HG03025 (cell line): ENCODE data around the gene ELF1.

ENCODE experiments used
- ATAC-seq: cut with Tn5 transposase; IDR thresholded peaks from one replicate; pipeline ENCODE4 v1.9.1; 2021; ENCODE audit warnings: mild to moderate bottlenecking, moderate library complexity; ENCODE audit not compliant: unreplicated experiment, low FRiP score

The ELF1 gene

DNA sequence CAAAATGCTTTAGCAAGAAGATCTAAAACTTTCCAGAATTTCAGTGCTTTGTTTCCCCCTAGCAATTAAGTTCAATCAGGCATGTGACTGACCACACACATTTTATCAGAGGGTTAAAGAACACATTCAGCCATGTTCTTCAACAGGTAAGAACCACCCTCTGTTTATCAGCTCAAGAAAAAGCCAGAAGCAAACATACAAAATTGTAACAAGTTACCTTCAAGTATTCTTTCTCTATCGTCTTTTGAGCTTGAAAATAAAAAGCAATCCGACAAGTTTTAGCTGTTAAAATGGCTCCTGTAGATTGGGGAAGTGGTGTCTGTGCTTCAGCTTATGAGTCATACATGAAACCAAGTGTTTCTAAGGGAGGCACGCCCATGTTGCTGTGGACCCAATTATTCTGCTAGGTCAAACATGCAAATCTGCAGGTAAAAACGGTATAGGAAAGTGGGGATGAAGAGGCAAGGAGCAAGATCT, at the start of gene ELF1:
Gene ELF1 (minus strand): TSS at position 306 of the 477 bp plus-strand sequence. CDS start 37,262 bp downstream, outside the sequence.
- ATAC-seq = peak; percentile 88

DNA sequence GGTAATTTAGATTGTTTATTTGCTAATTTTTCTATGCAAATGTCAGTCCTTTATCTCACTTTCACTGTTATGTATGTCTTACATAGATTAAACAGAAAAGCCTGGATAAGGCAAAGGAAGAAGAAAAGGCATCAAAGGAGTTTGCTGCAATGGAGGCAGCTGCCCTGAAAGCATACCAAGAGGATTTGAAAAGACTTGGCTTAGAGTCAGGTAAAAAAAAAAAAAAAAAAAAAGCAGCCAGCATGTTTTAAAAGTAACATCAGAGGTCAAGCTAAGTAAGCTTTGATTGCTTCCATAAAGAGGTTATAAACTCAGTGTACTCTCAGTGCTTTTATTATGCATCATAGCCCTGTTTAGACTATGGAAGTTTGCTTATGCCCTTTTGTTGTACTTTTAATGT, 46.0 kb upstream of the ELF1 start:
- no peak for ATAC-seq

DNA sequence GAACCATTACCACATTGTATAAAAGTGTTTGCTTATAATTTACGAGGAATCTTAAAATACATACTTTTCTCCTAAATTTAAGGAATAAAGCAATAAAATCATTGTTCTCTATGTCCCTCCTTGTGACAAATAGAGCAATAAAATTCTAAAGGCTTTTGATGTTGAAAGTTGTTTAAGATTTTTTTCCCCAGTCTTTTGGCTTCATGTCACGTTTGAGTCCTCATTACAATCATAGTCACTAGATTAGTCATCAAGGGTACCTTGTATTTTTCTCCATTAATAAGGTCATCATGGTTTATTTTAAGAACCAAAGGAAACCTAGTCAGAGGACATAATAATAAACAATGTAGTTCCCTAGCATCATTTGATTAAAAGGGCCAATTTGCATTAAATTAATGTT, 45.4 kb upstream of the ELF1 start:
- ATAC-seq = no peak

DNA sequence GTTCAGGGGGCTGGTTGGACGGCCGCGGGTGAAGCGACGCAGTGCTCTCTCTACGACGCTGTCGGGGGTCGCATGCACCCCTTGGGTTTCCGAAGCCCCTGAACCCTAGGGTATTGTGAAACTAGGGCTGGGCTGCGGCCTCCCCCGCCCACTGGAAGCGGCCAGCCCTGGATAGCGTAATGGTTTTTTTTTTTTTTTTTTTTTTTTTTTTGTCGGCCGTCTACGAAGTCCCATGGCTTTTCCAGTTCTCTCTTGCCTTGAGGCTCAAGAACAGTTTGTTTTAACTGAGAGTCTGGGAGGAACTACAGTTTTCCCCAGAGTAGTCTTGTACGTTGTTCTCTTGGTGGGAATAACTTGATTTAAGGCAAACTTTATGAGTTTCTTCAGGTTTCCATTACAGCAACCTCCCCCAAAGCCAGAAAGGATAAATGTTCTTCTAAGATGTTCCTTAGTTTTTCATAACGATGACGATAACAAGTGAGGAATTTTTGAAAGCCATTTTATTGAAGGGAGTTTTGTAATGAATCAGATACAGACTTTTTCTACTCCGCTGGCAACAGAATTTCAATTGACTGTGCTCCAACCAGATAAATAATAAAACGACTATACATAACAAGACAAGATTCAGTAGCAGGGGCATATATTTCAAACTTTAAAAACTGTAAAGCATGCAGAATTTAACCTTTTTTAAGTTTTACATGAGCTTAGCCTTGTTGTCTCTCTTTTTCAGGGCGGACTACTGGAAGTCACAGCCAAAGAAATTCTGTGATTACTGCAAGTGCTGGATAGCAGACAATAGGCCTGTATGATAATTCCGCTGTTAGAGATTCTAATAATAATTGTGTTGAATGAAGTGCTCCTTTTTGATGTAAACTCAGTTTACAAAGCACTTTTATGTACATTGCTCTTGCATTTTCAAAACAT, 43.1 kb upstream of the ELF1 start:
- ATAC-seq = peak; percentile 22

DNA sequence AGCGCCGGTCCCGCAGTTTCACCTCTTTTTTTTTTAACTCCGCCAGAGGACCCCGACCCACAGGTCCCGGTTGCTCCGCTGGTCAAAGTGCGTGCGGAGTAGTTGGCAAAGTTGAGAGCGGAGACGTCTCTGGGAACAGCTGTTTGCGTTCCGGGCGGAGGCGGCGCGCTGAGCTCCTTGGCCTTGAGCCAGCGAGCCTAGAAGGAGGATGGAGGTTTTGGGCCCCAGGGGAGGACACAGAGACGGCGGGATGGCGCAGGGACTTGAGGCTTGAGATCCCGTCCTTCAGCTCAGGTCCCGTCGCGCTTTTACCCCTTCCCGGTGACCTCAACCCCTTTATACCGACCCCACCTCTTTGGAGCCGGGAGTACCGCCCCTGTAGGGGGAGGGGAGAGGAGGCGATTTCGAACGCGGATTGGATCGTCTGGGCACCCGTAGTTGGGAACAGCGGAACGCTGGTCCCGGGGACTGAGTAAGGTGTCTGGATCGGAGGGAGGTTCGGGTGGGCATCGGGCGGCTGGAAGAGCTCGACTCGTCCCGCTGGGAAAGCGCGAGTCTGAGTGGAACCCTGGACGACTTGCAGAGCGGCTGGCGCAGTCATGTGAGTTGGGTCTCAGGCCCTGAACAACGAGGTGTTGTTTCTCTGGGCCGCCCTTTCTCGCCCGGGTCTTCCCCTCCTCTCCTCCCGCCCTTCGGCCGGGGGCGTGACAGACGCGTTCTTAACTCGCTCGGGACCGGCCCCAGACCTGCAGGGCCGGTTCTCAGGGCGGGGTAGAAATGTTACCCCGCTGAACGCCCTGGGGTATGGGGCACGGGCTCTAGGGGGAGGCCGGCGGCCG, 42.2 kb upstream of the ELF1 start, which contains the start of gene WBP4:
Gene WBP4 (plus strand): TSS at position 435 of the 839 bp plus-strand sequence. CDS start 165 bp downstream, at position 600.
- ATAC-seq = peak; percentile 64

DNA sequence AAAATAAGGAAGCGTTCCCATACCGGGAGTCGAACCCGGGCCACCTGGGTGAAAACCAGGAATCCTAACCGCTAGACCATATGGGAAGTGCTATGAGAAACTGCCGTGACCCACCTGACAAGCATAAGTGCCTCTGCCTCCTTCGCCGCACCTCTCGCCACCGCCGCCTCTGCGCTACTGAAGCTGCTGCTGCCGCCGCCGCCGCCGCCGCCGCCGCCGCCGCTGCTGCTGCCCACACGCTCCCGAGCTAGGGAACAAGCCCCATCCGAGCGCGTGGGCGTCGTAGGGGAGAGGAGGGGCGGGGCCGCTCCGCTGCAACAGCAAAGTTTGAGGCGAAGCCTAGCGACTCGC, 41.6 kb upstream of the ELF1 start:
- ATAC-seq = peak; percentile 36

DNA sequence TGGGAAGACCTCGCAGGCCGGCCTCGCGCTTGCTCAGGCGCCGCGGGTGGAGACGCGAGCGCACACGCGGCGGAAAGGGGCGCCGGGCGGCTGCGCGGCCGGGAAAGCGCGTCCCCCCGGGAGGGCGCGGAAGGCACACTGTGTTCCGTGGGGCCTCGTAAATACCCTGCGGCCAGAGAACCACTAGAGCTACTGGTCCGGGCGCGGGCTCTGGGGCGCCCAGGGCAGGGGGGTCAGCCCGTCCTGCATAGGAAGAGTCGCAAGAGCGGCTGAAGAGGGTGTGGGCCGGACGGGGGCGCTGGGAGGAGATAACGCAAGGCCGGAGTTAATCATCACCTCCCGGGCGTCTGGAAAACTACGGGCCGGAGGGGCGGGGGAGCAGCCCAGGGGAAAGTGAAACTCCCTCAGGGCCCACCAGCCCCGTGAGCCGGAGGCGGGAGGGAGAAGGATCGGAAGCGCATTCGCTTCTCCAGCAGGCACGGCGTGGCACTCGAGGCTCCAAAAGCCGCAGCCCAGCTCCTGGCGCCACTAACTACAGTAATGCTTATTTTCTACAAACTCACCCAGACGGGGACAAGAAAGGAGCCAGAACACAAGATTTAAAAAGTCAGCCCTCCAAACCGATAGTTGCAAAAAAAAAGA, 41.1 kb upstream of the ELF1 start:
- ATAC-seq = peak; percentile 40

DNA sequence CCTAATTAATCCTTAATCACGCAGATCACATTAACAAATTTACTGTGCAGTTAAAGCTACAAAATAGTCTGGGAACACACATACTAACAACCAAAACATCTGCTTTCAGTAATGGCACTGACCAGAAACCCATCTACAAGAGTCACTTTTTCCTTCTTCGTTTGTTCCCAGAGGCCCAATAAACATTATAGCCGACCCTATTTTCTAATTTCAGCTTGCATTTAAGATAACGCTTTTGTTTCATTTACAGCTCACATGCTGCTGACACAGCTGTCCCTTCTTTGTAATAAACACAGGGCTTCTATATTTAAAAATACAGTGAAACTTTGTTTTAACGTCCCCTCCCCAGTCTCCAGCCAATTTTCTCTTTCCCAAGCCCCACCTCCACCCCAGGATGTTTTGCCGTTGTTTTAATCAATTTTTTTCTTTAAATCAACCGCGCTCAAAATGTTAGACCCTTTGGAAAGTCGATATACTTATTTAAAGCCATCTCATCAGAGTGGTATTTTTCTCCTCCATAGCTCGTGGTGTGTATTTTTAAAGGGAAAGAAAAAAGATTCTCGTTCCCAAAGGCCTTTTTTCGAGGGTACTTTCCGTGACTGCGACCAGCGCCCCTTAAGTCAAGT, 40.5 kb upstream of the ELF1 start:
- no peak for ATAC-seq

DNA sequence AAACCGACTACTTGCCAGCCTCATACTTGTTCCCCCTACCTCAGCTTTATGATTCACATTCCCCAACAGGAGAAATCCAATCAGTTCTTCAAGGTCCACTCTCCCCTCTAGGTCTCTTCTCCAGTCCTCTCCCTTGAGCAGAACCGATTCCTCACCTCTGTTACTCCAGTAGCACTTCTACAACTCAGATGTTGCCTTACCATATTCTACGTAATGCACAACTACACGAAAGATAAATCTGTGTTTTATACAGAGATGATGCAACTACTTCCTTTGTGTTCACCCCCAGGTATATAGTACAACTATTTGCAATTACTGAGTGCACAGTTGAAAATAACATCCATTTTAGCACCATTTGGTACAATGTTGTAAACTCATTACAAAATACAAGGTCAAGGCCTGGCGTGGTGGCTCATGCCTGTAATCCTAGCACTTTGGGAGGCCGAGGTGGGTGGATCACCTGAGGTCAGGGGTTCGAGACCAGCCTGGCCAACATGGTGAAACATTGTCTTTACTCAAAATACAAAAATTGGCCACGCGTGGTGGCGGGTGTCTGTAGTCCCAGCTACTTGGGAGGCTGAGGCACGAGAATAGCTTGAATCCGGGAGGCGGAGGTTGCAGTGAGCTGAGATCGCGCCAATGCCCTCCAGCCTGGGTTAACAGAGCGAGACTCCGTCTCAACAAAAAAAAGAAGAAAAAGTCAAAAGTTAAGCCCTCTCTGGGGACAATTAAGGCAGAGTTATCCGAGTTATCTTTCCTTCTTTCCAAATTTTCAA, 39.4 kb upstream of the ELF1 start:
- ATAC-seq = no peak

DNA sequence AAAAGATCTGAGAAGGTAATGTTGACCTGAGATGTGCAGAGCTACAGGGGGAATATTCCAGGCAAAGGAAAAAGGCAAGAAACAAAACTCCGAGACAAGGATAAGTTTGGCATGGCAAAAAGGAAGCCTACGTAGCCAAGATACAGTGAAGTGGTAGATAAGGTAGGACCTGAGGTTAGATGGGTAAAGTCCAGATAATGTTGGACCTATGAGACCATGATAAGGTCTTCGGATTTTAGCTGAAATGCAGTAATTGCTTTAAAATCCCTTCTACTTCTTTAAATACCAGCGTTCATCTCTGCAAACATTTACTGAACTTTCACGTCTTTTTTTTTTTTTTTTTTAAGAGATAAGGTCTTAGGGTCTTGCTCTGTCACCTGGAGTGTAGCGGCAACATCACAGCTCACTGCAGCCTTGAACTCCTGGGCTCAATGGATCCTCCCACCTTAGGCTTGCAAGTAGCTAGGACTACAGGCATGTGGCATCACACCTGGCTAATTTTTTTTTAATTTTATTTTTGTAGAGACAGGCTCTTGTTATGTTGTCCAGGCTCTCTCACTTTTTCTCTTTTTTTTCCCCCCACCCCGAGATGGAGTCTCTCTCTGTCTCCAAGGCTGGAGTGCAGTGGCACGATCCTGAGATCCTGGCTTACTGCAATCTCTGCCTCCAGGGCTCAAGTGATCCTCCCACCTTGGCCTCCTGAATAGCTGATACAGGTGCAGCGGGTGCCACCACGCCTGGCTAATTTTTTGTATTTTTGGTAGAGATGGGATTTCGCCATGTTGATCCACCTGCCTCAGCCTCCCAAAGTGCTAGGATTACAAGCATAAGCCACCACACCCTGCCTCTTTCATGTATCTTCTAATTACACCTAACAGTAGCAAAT, 38.0 kb upstream of the ELF1 start:
- no peak for ATAC-seq

DNA sequence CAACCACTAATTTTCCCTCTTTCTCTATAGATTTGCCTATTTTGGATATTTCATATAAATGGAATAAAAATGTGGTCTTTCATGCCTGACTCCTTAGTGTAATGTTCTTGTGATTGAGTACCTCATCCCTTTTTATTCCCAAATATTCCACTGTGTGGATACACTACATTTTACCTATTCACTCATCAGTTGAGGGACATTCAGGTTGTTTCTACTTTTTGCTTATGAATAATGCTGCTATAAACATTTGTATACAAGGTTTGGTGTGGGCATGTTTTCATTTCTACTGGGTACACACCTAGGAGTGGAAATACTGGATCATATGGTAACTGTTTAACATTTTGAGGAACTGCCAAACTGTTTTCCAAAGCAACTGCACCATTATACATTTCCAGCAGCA, 37.1 kb upstream of the ELF1 start:
- no peak for ATAC-seq

DNA sequence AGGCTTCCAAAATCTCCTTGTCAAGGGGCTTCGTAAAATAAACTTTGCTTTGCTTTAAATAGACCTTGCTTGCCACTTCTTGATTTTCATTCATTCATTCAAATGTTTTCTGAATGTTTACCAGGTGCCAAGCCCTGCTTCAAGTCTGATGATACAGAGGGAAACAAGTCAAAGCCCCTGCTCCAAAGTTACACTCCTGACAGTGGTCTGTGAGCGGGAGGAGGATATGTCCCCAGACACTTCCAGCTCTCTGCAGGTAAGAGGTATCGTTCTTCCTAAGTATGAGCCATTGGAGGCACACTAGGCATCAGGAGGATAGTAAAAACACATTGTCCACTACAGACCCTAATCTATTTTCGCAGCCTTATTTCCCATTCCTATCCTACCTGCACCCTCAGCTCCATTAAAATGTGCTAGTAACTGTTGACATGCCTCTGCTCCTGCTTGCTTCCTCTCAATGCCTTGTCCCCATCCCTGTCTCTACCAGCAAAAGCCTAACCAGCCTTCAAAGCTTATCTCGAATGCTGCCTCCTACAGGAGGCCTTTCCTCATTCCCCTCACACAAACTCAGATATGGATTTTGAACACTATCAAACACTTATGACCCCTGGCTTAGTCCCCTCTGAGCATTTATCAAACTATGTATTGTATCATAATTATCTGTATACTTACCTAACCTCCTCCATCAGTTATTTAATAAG, 36.0 kb upstream of the ELF1 start:
- no peak for ATAC-seq

DNA sequence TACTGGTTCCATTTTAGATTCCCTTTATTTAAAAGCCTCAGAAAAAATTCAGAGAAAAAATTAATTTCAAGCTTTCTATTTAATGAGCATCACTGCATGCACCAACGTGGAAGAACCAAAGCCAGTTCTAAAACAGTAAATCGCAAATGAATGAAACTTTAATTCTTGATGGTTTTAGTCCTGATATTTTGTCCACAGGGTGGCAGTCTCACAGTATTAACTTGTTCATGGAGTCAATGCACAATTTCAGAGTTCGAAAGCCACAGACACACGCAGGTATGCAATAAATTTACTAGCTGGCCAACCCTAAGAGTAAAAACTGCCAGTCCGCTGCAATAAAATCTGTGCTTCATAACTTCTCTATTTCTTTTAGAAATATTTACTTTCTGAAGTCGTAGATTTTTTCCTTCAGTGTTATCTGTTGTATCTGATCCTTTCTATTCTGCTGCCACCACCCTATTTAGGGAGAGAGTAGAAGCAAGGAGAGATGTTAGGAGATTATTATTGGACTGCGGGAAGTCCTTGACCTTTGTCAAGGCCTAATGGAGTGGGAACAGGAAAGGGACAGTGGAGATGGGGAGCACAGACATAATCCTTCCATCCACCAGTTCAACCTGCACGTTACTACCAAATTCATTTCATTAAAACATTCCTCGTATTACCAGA, 35.2 kb upstream of the ELF1 start:
- ATAC-seq = no peak

DNA sequence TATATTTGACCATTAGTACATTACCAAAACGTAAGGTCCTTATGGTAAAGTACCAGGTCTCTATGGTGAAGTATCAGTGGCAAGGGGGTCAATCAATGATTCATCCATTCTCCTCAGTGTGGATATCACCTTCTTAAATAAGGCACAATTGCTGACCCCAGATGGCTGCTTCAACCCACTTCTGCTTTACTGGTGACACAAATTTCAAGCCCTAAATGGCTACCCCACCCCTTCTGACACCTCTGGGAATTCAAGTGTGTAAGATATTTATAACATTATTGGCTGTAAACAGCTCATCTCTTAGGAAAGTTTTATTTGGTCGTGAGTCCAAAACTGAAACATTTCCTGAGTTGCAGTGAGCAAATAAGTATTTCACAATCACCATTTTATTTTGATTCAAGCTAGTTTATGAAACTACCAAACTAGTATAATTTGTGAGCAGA, 34.3 kb upstream of the ELF1 start:
- peak; percentile 54 for ATAC-seq

DNA sequence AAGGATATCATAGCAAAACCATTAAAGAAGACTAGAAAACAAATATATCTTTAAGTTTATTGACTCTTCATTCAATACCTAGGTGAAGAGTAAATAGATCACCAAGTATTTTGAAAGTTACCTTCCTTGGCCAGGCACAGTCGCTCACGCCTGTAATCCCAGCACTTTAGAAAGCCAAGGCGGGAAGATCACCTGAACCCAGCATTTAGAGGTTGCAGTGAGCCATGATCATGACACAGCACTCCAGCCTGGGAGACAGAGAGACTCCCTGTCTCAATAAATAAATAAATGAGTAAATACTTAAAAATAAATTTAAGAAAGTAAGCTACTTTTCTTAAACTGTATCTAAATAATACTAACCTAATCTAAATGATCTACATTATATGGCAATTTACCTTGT, 33.3 kb upstream of the ELF1 start:
- ATAC-seq = no peak

DNA sequence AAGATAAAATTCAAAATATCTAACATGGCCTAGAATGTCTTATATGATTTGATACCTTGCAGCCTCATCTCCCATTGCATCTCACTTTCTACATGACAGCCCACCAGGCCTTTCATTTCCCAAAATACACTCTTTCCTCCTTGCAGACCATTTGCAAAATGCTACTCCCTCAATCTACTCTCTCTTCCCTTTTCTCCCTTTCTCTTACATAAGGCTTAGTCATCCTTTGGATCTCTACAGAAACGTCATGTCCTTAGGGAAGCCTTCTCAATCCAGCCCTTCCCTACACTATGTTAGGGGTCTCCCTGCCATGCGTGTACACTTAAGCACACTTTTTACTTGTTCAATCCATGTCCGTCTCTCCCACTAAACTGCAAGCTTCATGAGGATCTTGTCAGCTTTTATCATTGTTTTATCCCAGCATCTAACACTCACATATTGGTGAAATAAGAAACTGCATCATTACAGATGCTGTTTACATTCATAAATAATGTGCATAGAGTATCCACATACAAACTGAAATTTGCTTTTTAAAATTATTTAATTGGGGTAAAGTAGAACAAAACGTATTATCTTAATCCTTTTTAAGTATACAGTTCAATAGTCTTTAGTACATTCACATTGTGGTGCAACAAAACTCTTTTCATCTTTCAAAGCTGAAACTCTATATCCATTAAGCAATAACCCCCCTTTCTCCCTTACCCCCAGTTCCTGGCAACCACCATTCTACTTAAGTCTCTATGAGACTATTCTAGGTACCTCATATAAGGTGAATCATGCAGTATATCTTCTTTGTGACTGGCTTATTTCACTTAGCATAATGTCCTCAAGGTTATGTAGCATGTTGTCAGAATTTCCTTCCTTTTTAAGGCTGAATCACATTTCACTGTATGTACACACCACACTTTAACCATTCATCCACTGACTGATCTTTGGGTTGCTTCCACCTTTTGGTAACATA, 30.6 kb upstream of the ELF1 start:
- no peak for ATAC-seq
